WTC11 (cell line): Measurements from ENCODE around the gene CCDC121. TPM values are rescaled to one million over a fixed set of nuclear protein-coding genes. Genes with fewer than 3 reads are reported as not detected.

Experiments used
- ARID4B ChIP-seq: sonication (generic); formaldehyde crosslinking; IDR thresholded peaks from 2 replicates; pipeline ENCODE4 v1.8.0; 2023; ENCODE audit warnings: missing genetic modification reagents, mild to moderate bottlenecking, borderline replicate concordance
- ATF2 ChIP-seq: sonication (generic); formaldehyde crosslinking; IDR thresholded peaks from 2 replicates; pipeline ENCODE4 v1.8.1; 2022; ENCODE audit warnings: low read depth, missing genetic modification reagents, borderline replicate concordance
- CREM ChIP-seq: sonication (generic); formaldehyde crosslinking; IDR thresholded peaks from 2 replicates; pipeline ENCODE4 v1.8.1; 2022; ENCODE audit warnings: mild to moderate bottlenecking, missing genetic modification reagents, moderate library complexity
- E2F5 ChIP-seq: sonication (generic); formaldehyde crosslinking; IDR thresholded peaks from 2 replicates; pipeline ENCODE4 v1.8.1; 2022; ENCODE audit warnings: mild to moderate bottlenecking, moderate library complexity, missing genetic modification reagents
- FOXJ3 ChIP-seq: sonication (generic); formaldehyde crosslinking; IDR thresholded peaks from 2 replicates; pipeline ENCODE4 v1.9.0; 2021; ENCODE audit warnings: missing genetic modification reagents, mild to moderate bottlenecking, borderline replicate concordance
- FOXP1 ChIP-seq: sonication (generic); formaldehyde crosslinking; IDR thresholded peaks from 2 replicates; pipeline ENCODE4 v1.8.0; 2022; ENCODE audit warnings: missing genetic modification reagents, mild to moderate bottlenecking, moderate library complexity, borderline replicate concordance
- FOXP4 ChIP-seq: sonication (generic); formaldehyde crosslinking; IDR thresholded peaks from 2 replicates; pipeline ENCODE4 v1.8.0; 2022; ENCODE audit warnings: mild to moderate bottlenecking, missing genetic modification reagents
- HMGA2 ChIP-seq: fragments of 250-450 bp; sonication (Bioruptor Pico); IDR thresholded peaks from 2 replicates; pipeline ENCODE4 v1.4.0; 2021; ENCODE audit warnings: mild to moderate bottlenecking, moderate library complexity
- MAX ChIP-seq: sonication (generic); formaldehyde crosslinking; IDR thresholded peaks from 2 replicates; pipeline ENCODE4 v1.8.0; 2022; ENCODE audit warnings: mild to moderate bottlenecking, missing genetic modification reagents
- NR3C1 ChIP-seq: sonication (generic); formaldehyde crosslinking; conservative IDR thresholded peaks from 2 replicates; pipeline ENCODE4 v1.8.1; 2023; ENCODE audit warnings: low read depth, mild to moderate bottlenecking, missing genetic modification reagents
- PRDM15 ChIP-seq: sonication (generic); formaldehyde crosslinking; IDR thresholded peaks from 2 replicates; pipeline ENCODE4 v1.8.0; 2022; ENCODE audit warnings: missing genetic modification reagents
- PREB ChIP-seq: sonication (generic); formaldehyde crosslinking; IDR thresholded peaks from 2 replicates; pipeline ENCODE4 v1.8.1; 2022; ENCODE audit warnings: mild to moderate bottlenecking, missing genetic modification reagents, moderate library complexity, borderline replicate concordance
- RORB ChIP-seq: fragments of 250-450 bp; sonication (Bioruptor Pico); IDR thresholded peaks from 2 replicates; pipeline ENCODE4 v1.9.0; 2021; ENCODE audit warnings: mild to moderate bottlenecking
- SMAD3 ChIP-seq: sonication (generic); formaldehyde crosslinking; IDR thresholded peaks from 2 replicates; pipeline ENCODE4 v1.8.0; 2022; ENCODE audit warnings: missing genetic modification reagents, mild to moderate bottlenecking, borderline replicate concordance
- SMAD4 ChIP-seq: sonication (generic); formaldehyde crosslinking; IDR thresholded peaks from 2 replicates; pipeline ENCODE4 v1.8.0; 2022; ENCODE audit warnings: mild to moderate bottlenecking, missing genetic modification reagents
- STAT6 ChIP-seq: sonication (generic); formaldehyde crosslinking; conservative IDR thresholded peaks from 2 replicates; pipeline ENCODE4 v1.8.1; 2023; ENCODE audit warnings: mild to moderate bottlenecking, low read depth, missing genetic modification reagents, moderate library complexity
- ZNF512 ChIP-seq: sonication (generic); formaldehyde crosslinking; IDR thresholded peaks from 2 replicates; pipeline ENCODE4 v1.8.1; 2022; ENCODE audit warnings: missing genetic modification reagents, borderline replicate concordance
- total RNA-seq: library from RNA; stranded (reverse); gene quantifications from 3 replicates; pipeline ENCODE4 v1.2.3, GENCODE V29; 2021

CCDC121 gene
- total RNA-seq, 1 experiment from 2014 or later = 2.0 TPM

- TF ChIP-seq FOXJ3 (CRISPR knock-in tag) = no peak
- TF ChIP-seq PRDM15 (CRISPR knock-in tag) = no peak
- peak; percentile 47; the same call in 1 of the 2 replicates for TF ChIP-seq CREM
- TF ChIP-seq HMGA2 (CRISPR knock-in tag) = peak; percentile 38; the same call in 1 of the 2 replicates
- no peak for TF ChIP-seq ATF2
- peak; percentile 47; the same call in 1 of the 2 replicates for TF ChIP-seq FOXP1 (CRISPR knock-in tag)
- peak; percentile 16; the same call in 1 of the 2 replicates for TF ChIP-seq MAX (CRISPR knock-in tag)
- 0 out of 2 replicates have a peak, but pooled peaks have one; percentile 3 for TF ChIP-seq SMAD3 (CRISPR knock-in tag)
- TF ChIP-seq RORB (CRISPR knock-in tag) = no peak
- TF ChIP-seq NR3C1 (CRISPR knock-in tag) = no peak
- TF ChIP-seq PREB = no peak
- no peak for TF ChIP-seq E2F5 (CRISPR knock-in tag)
- TF ChIP-seq ZNF512 (CRISPR knock-in tag) = no peak
- TF ChIP-seq SMAD4 = no peak
- TF ChIP-seq STAT6 = no peak
- TF ChIP-seq FOXP4 (CRISPR knock-in tag) = peak; percentile 36; the same call in 1 of the 2 replicates
- TF ChIP-seq ARID4B (CRISPR knock-in tag) = no peak
Observed at GRCh38 chr2:27663285-27664153, 34.7 kb upstream of the CCDC121 start, which contains the start of the genes SLC4A1AP and SUPT7L (continued).
